Spleen (tissue), 11 donors: ENCODE results near the gene FAM20A. TPM values are rescaled to one million over a fixed set of nuclear protein-coding genes. Genes with fewer than 3 reads are reported as not detected.

Experiments used
- DNase-seq: peaks from one replicate; pipeline ENCODE4 v3.0.0-alpha.2; 2020
- H3K27ac ChIP-seq, 8 donors: fragments of 200-600 bp; sonication (generic) in 7 of 8; 1 replicate in 4 of 8; 2 replicates in 4 of 8; pipeline versions ENCODE4 v1.5.0 to v1.8.0; 2016 to 2021; ENCODE audit warnings: inconsistent platforms in 4 of 8, mild to moderate bottlenecking in 4 of 8, moderate library complexity in 1 of 8
- H3K27me3 ChIP-seq, 7 donors: fragments of 200-600 bp; sonication (generic) in 6 of 7; replicated peaks in 1 of 7; 1 replicate in 4 of 7; 2 replicates in 3 of 7; pipeline versions ENCODE4 v1.5.0 to v1.8.0; 2016 to 2021; ENCODE audit warnings: inconsistent platforms in 3 of 7, mild to moderate bottlenecking in 1 of 7
- H3K36me3 ChIP-seq, 6 donors: fragments of 200-600 bp; sonication (generic) in 5 of 6; 1 replicate in 4 of 6; 2 replicates in 2 of 6; pipeline versions ENCODE4 v1.5.0 to v1.8.0; 2016 to 2021; ENCODE audit warnings: inconsistent platforms in 2 of 6
- H3K4me1 ChIP-seq, 6 donors: fragments of 200-600 bp; sonication (generic) in 5 of 6; 1 replicate in 3 of 6; 2 replicates in 3 of 6; pipeline versions ENCODE4 v1.5.0 to v1.8.0; 2016 to 2021; ENCODE audit warnings: inconsistent platforms in 3 of 6
- H3K4me3 ChIP-seq, 8 donors: fragments of 200-600 bp; sonication (generic) in 7 of 8; 1 replicate in 4 of 8; 2 replicates in 4 of 8; pipeline versions ENCODE4 v1.5.0 to v1.8.0; 2016 to 2021; ENCODE audit warnings: inconsistent platforms in 4 of 8, mild to moderate bottlenecking in 4 of 8, moderate library complexity in 2 of 8
- H3K9me3 ChIP-seq, 8 donors: fragments of 200-600 bp; sonication (generic) in 7 of 8; 1 replicate in 4 of 8; 2 replicates in 4 of 8; pipeline versions ENCODE4 v1.5.0 to v1.8.0; 2016 to 2021; ENCODE audit warnings: inconsistent platforms in 4 of 8
- POLR2A ChIP-seq, 3 donors: fragments of 450-650 bp; IDR thresholded peaks; one replicate each; pipeline ENCODE4 v1.5.1; 2017; ENCODE audit warnings: antibody characterized with exemption in 3 of 3, mild to moderate bottlenecking in 1 of 3
- POLR2AphosphoS5 ChIP-seq, 3 donors: sonication (generic); formaldehyde crosslinking; IDR thresholded peaks; one replicate each; pipeline ENCODE4 v1.5.1; 2017; ENCODE audit warnings: antibody characterized with exemption in 3 of 3
- WGBS, 5 donors: extraction: QIAGEN DNeasy Blood & Tissue Kit in 3 of 5; methylation state at CpG; one replicate each; pipeline versions ENCODE4 v1.1.5 to v1.1.7; 2013 to 2018; 5-methylcytosine and 5-hydroxymethylcytosine counted together
- intact Hi-C: fragments of 100-400 bp; cut with DNase I; formaldehyde crosslinking; loops from one replicate; pipeline ENCODE4 v1.15.0; 2023; ENCODE audit warnings: low total_unique reads
- polyA plus RNA-seq, 3 donors: library from polyadenylated mRNA; stranded (reverse); fragments of 200-250 nt; gene quantifications; one replicate each; pipeline ENCODE4 v1.2.1, GENCODE V29; 2013
- total RNA-seq, 7 donors: library from RNA; depleted of rRNA in 3 of 7; stranded (reverse); fragments of >200 nt in 3 of 7; fragmentation: NEBNext Ultra II Directional in 4 of 7; extraction: Animal tissue kit (Norgen Biotek cat#: 25700) in 4 of 7; gene quantifications; one replicate each; pipeline versions ENCODE4 v1.1.0 to v1.2.1, GENCODE V29; 2016 to 2021
- TF ChIP-seq, protein P1 (sequence below), 11 experiments: fragments of 200-600 bp in 7 of 11; fragments of 450-650 bp in 4 of 11; sonication (generic) in 4 of 11; IDR thresholded peaks in 8 of 11; conservative IDR thresholded peaks in 3 of 11; 1 replicate in 7 of 11; 2 replicates in 4 of 11; pipeline versions ENCODE4 v1.4.0 to v1.8.0; 2016 to 2021; ENCODE audit warnings: antibody characterized with exemption in 11 of 11, inconsistent platforms in 4 of 11, mild to moderate bottlenecking in 1 of 11
- donor health status: healthy with polysubstance abuse.
- donor health status: DM: no; HTN: no; CAD: no; lungs with moderate emphysema.
- donor health status: DM: no; HTN: no; CAD: no.
- donor health status: Bipolar disorder and iron deficiency.
- donor health status: healthy.
- donor health status: DM: no; HTN: no; CAD: no.
- donor health status: DM: yes; HTN: yes; CAD: no.

The FAM20A gene
- total and polyA plus RNA-seq, 10 donors: 5.0 to 58.0 (median 26.1) TPM

DNA sequence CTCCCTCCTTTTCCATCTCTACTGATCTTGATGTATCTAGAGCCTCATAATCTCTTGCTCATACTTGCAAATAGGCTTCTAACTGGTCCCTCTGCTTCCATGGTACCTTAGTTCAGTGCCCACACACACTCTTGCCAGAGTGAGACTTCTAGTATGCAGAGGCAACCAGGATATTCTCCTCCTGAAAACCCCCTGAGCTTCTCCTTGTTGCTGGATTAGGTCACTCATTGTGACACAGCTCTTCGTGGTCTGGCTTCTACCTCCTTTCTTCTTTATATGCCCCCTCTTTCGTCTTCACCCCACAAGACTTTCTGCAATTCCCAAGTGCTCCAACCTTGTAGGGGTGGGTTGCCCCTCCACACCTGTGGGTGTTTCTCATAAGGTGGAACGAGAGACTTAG lies 2.5 kb upstream of the FAM20A start:
- no peak for TF ChIP-seq POLR2A (IDR thresholded peaks at IDR 0.05)
- TF ChIP-seq POLR2AphosphoS5 (IDR thresholded peaks at IDR 0.05): no peak
- H3K27ac ChIP-seq: peak overlapping the region in 4 of 8 donors; percentile 11 to 84 (median 44)
- intact Hi-C loops: no loop called here
- 72 to 92% (median 87%) methylated on average over 3 of the region's 3 CpGs for WGBS, 5 donors
- H3K4me1 ChIP-seq: peaks cover 14 to 48% (median 31%) of the 10 kb centered on the region in 6 donors
- H3K4me3 ChIP-seq: no peak overlapping the region
- no peak for DNase-seq
- peaks cover 4 to 44% (median 21%) of the 10 kb centered on the region in 7 donors for H3K27me3 ChIP-seq
- H3K9me3 ChIP-seq: peaks cover 6 to 22% (median 18%) of the 10 kb centered on the region in 8 donors
- H3K36me3 ChIP-seq: no peaks in the 10 kb centered on the region

DNA sequence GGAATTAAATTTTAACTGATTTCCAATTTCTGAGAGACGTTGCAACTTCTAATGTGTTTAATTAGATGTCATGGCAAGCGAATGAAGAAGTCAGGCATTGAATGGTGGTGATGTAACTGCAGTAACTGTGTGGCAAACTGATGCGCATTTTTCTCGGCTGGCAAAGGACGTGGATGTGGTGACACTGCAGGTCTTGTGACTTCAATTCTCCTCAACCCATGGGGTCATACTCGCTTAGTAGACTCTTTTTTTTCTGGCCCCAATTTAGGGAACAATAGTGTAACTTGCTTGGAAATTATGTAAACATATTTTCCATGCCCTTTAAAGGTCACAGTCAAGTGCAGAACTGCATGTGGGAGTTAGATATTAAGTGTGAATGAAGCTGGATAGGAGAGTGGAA lies 1.9 kb upstream of the FAM20A start:
- TF ChIP-seq, protein P1, sequence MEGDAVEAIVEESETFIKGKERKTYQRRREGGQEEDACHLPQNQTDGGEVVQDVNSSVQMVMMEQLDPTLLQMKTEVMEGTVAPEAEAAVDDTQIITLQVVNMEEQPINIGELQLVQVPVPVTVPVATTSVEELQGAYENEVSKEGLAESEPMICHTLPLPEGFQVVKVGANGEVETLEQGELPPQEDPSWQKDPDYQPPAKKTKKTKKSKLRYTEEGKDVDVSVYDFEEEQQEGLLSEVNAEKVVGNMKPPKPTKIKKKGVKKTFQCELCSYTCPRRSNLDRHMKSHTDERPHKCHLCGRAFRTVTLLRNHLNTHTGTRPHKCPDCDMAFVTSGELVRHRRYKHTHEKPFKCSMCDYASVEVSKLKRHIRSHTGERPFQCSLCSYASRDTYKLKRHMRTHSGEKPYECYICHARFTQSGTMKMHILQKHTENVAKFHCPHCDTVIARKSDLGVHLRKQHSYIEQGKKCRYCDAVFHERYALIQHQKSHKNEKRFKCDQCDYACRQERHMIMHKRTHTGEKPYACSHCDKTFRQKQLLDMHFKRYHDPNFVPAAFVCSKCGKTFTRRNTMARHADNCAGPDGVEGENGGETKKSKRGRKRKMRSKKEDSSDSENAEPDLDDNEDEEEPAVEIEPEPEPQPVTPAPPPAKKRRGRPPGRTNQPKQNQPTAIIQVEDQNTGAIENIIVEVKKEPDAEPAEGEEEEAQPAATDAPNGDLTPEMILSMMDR (IDR thresholded peaks at IDR 0.05 in 8 of 11, conservative IDR thresholded peaks at IDR 0.05 in 3 of 11): no peak
- TF ChIP-seq POLR2AphosphoS5 (IDR thresholded peaks at IDR 0.05): peak in 1 of 3 donors; percentile 78
- 33 to 66% (median 56%) methylated on average over 6 of the region's 6 CpGs for WGBS, 5 donors

DNA sequence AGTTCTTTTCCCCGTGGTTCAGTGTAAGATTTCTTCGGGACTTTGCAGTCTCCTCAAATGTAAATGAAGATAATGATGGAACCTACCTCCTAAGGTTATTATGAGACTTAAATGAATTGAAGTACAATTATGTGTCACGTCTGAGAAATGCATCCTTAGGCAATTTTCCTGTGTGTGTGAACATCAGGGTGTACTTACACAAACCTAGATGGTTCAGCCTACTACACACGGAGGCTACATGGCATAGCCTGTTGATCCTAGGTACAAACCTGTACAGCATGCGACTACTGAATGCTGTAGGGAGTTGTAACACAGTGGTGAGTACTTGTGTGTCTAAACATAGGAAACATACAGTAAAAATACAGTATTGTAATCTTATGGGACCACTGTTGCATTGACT lies 1.1 kb upstream of the FAM20A start:
- Histone ChIP-seq H3K27ac (peak overlapping the region in 7 of 8 donors; percentile 37 to 87 (median 76)), H3K36me3 (no peaks in the 10 kb centered on the region), H3K4me3 (no peak overlapping the region), H3K27me3 (peaks cover 4 to 50% (median 21%) of the 10 kb centered on the region in 7 donors), H3K9me3 (peaks cover 0 to 9% (median 5%) of the 10 kb centered on the region in 8 donors), H3K4me1 (peaks cover 14 to 59% (median 32%) of the 10 kb centered on the region in 6 donors)
- intact Hi-C loops: no loop called here
- DNase-seq: no peak
- 64 to 83% (median 66%) methylated on average over 5 of the region's 5 CpGs for WGBS, 5 donors
- TF ChIP-seq, protein P1 (IDR thresholded peaks at IDR 0.05 in 8 of 11, conservative IDR thresholded peaks at IDR 0.05 in 3 of 11): no peak
- no peak for TF ChIP-seq POLR2A (IDR thresholded peaks at IDR 0.05)

More for the DNA sequence above, 1.9 kb upstream of the FAM20A start:
- Histone ChIP-seq H3K36me3 (no peaks in the 10 kb centered on the region), H3K4me3 (no peak overlapping the region), H3K9me3 (peaks cover under 1 to 16% (median 12%) of the 10 kb centered on the region in 8 donors), H3K27ac (peak overlapping the region in 7 of 8 donors; percentile 11 to 87 (median 52)), H3K4me1 (peaks cover 14 to 53% (median 32%) of the 10 kb centered on the region in 6 donors), H3K27me3 (peaks cover 4 to 50% (median 21%) of the 10 kb centered on the region in 7 donors)
- intact Hi-C loops: no loop called here
- no peak for DNase-seq

DNA sequence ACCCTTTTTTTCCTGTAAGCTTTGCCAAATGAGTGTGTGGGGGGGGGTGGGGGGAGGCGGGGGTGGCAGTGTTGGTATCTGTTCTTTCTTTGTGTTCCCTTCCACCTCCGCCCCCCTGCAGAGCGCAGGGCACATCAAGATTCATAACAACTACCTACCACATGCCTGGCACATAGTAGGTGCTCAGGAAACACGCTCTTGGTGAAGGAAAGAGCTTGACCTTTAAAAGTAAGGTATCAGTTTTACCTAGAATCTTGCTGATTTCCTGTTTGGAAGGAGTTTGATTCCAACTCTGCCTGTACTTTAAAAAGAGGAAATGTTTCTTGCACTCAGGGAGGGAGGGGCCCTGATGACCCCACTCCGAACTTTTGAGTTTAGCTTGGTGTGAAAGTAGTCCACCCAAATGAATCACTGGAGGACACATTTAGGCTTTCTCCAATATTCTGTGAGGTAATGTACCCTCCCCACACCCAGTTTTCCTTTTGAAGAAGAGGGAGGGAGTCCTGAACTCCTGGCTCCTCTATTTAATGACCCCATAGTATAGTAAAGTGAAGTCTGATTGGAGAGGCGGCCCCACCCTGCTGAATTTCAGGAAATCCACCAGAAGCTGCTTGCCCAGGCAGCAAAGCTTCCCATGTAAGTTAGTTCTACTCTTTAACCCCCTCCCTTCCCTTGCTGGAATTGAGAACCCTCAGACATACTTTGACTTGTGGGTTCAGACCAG lies 560 bp upstream of the FAM20A start:
- no peak for DNase-seq
- TF ChIP-seq, protein P1 (IDR thresholded peaks at IDR 0.05 in 8 of 11, conservative IDR thresholded peaks at IDR 0.05 in 3 of 11): no peak
- TF ChIP-seq POLR2A (IDR thresholded peaks at IDR 0.05): no peak
- no peak for TF ChIP-seq POLR2AphosphoS5 (IDR thresholded peaks at IDR 0.05)
- Histone ChIP-seq H3K36me3 (no peaks in the 10 kb centered on the region), H3K4me3 (peak overlapping the region in 7 of 8 donors; percentile 31 to 74 (median 52)), H3K9me3 (peaks cover 0 to 3% (median 0%) of the 10 kb centered on the region in 8 donors), H3K27ac (peak overlapping the region in 7 of 8 donors; percentile 43 to 87 (median 76)), H3K27me3 (peaks cover 4 to 50% (median 21%) of the 10 kb centered on the region in 7 donors), H3K4me1 (peaks cover 14 to 59% (median 32%) of the 10 kb centered on the region in 6 donors)
- intact Hi-C loops: no loop called here
- 27 to 43% (median 36%) methylated on average over 6 of the region's 6 CpGs for WGBS, 5 donors
